ENCODE results near the gene PRELID3B. TPM values are rescaled to one million over a fixed set of nuclear protein-coding genes. Genes with fewer than 3 reads are reported as not detected.

Gene PRELID3B
- total RNA-seq, 4 donors from 2014 or later, result 19.2 to 34.5 (median 23.1) TPM

DNA sequence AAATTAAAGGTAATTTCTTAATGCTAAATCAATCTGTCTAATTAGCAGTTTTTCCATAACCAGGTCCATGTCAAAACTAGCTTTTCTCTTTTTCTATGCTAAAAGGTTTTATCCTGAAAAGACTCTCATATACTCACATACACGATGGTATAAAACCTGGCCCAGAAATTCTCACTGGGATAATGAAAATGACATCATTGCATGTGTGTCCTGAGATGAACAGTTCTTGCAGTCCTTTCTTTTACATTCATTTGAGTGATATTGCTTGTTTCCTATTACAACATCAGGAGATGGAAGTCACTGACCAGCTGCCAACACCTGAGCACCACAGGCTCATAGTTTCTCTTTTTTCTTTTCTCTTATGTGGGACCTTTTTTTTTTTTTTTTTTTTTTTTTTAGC lies 7.9 kb upstream of the PRELID3B start:
- H3K27ac ChIP-seq, result no peak overlapping the region
- no peak overlapping the region for H3K4me3 ChIP-seq
- no peaks in the 10 kb centered on the region for H3K9me3 ChIP-seq
- TF ChIP-seq, protein P1, sequence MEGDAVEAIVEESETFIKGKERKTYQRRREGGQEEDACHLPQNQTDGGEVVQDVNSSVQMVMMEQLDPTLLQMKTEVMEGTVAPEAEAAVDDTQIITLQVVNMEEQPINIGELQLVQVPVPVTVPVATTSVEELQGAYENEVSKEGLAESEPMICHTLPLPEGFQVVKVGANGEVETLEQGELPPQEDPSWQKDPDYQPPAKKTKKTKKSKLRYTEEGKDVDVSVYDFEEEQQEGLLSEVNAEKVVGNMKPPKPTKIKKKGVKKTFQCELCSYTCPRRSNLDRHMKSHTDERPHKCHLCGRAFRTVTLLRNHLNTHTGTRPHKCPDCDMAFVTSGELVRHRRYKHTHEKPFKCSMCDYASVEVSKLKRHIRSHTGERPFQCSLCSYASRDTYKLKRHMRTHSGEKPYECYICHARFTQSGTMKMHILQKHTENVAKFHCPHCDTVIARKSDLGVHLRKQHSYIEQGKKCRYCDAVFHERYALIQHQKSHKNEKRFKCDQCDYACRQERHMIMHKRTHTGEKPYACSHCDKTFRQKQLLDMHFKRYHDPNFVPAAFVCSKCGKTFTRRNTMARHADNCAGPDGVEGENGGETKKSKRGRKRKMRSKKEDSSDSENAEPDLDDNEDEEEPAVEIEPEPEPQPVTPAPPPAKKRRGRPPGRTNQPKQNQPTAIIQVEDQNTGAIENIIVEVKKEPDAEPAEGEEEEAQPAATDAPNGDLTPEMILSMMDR (IDR thresholded peaks at IDR 0.05), result no peak
- TF ChIP-seq POLR2A (IDR thresholded peaks at IDR 0.05), result no peak
- no peak for TF ChIP-seq EP300 (IDR thresholded peaks at IDR 0.05)
- peaks cover 0 to 8% (median 0%) of the 10 kb centered on the region in 4 donors for H3K4me1 ChIP-seq
- WGBS, 2 donors, result 49 to 63% methylated on average over 1 of the region's 1 CpG
- DNase-seq (ENCODE audit: low spot score in 2 of 2), result no peak
- no peaks in the 10 kb centered on the region for H3K36me3 ChIP-seq
- no peaks in the 10 kb centered on the region for H3K27me3 ChIP-seq

DNA sequence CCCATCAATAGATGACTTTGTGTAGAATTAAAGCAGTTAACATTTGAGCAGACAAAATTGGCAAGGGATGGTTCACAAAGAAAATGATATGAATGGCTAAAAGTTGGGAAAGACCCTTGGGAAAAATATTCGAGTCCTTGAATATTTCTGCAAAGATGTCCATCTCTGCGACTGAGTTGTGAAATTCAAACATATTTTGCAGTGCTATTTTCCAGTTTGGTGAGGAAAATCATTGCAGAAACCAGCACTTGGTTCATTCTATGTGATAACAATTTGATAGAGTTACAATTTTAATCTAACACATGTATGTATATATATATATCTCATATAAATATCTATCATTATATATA lies 6.1 kb upstream of the PRELID3B start:
- H3K36me3 ChIP-seq, result no peaks in the 10 kb centered on the region
- H3K27me3 ChIP-seq, result no peaks in the 10 kb centered on the region
- peaks cover 0 to 8% (median 1%) of the 10 kb centered on the region in 4 donors for H3K4me1 ChIP-seq
- no peak for DNase-seq (ENCODE audit: low spot score in 2 of 2)
- WGBS, 2 donors, result 59 to 66% methylated on average over 2 of the region's 2 CpGs
- TF ChIP-seq, protein P1 (IDR thresholded peaks at IDR 0.05), result no peak
- TF ChIP-seq EP300 (IDR thresholded peaks at IDR 0.05) (no peak), POLR2A (IDR thresholded peaks at IDR 0.05) (no peak)
- H3K27ac ChIP-seq, result no peak overlapping the region
- no peak overlapping the region for H3K4me3 ChIP-seq
- H3K9me3 ChIP-seq, result no peaks in the 10 kb centered on the region

DNA sequence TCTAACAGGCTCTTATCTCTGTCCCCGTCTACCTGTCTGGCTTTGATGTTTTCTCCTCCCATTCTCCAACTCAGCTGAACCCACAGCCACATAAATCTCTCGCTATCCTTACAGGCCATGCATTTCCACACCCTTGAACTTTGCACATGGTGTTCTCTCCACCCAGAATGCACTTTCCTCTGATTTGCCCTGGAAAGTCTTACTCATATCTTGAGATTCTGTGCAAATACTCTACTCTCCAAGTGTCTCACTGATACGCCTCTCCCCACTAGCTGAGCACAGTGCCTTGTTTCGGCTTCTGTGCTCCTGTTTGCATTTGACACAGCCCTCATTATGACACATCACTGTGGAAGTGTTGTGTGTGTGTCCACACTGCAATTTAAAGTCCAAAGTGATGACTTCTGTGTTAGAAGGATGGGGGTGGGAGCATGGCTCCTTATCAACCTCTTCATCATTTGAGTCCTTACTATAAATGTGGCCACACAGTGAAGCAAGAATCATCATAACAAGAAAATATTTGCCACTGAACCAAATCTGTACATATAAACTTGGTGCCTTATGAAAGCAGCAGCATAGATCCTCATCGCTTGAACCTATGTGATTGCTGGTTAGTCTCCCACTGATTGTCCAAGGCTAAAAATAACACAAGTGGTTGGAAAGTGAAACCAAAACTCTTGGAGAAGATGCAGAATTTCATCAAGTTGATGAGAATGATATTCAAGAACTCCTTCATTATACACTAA lies 5.5 kb upstream of the PRELID3B start:
- no peak for TF ChIP-seq POLR2A (IDR thresholded peaks at IDR 0.05)
- no peaks in the 10 kb centered on the region for H3K9me3 ChIP-seq
- no peak for DNase-seq (ENCODE audit: low spot score in 2 of 2)
- H3K27ac ChIP-seq, result no peak overlapping the region
- H3K4me1 ChIP-seq, result peaks cover 0 to 12% (median 5%) of the 10 kb centered on the region in 4 donors
- H3K27me3 ChIP-seq, result no peaks in the 10 kb centered on the region
- WGBS, 2 donors, result 73 to 74% methylated on average over 5 of the region's 5 CpGs
- H3K36me3 ChIP-seq, result no peaks in the 10 kb centered on the region
- H3K4me3 ChIP-seq, result no peak overlapping the region

DNA sequence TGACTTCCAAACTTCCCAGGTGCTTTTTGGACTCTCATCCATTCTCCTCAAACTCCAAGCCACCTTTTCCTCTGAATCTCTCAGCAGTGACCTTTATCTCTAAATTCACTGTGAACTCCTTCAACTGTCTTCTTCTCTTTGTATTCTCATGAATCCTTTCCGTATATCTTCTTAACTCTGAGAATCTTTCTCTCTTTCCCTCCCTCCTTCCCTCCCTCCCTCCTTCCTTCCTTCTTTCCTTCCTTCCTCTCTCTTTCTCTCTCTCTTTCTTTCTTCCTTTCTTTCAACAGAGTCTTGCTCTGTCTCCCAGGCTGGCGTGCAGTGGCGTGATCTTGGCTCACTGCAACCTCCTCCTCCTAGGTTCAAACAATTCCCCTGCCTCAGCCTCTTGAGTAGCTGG lies 4.3 kb upstream of the PRELID3B start:
- H3K9me3 ChIP-seq, result no peaks in the 10 kb centered on the region
- H3K27me3 ChIP-seq, result no peaks in the 10 kb centered on the region
- no peak for DNase-seq (ENCODE audit: low spot score in 2 of 2)
- no peak for TF ChIP-seq POLR2A (IDR thresholded peaks at IDR 0.05)
- TF ChIP-seq EP300 (IDR thresholded peaks at IDR 0.05), result no peak
- TF ChIP-seq, protein P1 (IDR thresholded peaks at IDR 0.05), result no peak
- H3K4me3 ChIP-seq, result no peak overlapping the region
- 85 to 89% methylated on average over 3 of the region's 3 CpGs for whole genome bisulfite sequencing, 2 donors
- H3K27ac ChIP-seq, result no peak overlapping the region
- peaks cover 0 to 18% (median 7%) of the 10 kb centered on the region in 4 donors for H3K4me1 ChIP-seq
- no peaks in the 10 kb centered on the region for H3K36me3 ChIP-seq

DNA sequence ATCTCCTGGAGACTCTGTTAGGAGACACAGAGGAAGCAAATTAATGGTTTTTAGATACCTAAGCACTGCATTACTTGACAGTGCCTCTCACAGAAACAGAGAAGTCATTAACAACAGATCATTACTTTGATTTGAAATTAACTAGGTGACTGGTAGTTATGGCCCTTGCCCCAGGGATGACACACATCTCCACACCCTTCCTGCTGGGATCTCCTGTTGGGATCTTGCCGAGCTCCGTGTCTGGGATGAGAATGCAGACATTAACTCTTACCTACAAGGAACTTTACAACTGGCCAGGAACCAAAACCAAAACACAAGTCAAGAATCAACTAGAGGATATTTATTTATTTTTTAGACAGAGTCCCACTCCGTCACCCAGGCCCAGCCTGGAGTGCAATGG lies 2.2 kb upstream of the PRELID3B start:
- no peaks in the 10 kb centered on the region for H3K27me3 ChIP-seq
- no peak overlapping the region for H3K4me3 ChIP-seq
- no peaks in the 10 kb centered on the region for H3K9me3 ChIP-seq
- peak overlapping the region in 1 of 4 donors; percentile 34 for H3K27ac ChIP-seq
- peaks cover 0 to 3% (median 0%) of the 10 kb centered on the region in 3 donors for H3K36me3 ChIP-seq
- no peak for DNase-seq (ENCODE audit: low spot score in 2 of 2)
- 69 to 74% methylated on average over 3 of the region's 3 CpGs for WGBS, 2 donors
- TF ChIP-seq, protein P1 (IDR thresholded peaks at IDR 0.05), result no peak
- TF ChIP-seq POLR2A (IDR thresholded peaks at IDR 0.05) (no peak), EP300 (IDR thresholded peaks at IDR 0.05) (no peak)
- H3K4me1 ChIP-seq, result peaks cover under 1 to 38% (median 16%) of the 10 kb centered on the region in 4 donors
